ENCODE results near the gene CCDC34. TPM values are rescaled to one million over a fixed set of nuclear protein-coding genes. Genes with fewer than 3 reads are reported as not detected.

Gene CCDC34
- total and polyA plus RNA-seq, 8 donors, result 3.3 to 10.1 (median 4.5) TPM

GRCh38 chr11:27409742-27410141 is 46.7 kb upstream of the CCDC34 start:
- DNase-seq (no peak), ATAC-seq (no peak)
- WGBS, 2 donors, result 77 to 91% methylated on average over 2 of the region's 2 CpGs

GRCh38 chr11:27409049-27409448 is 46.0 kb upstream of the CCDC34 start:
- Histone ChIP-seq H3K27ac (no peak overlapping the region), H3K4me3 (no peak overlapping the region), H3K9me3 (no peaks in the 10 kb centered on the region), H3K4me1 (peaks cover 12 to 52% (median 17%) of the 10 kb centered on the region in 3 donors), H3K36me3 (no peaks in the 10 kb centered on the region), H3K27me3 (no peaks in the 10 kb centered on the region)
- no peak for TF ChIP-seq CTCF (IDR thresholded peaks at IDR 0.05)
- peak in 3 of 4 donors; percentile 20 to 56 (median 30) for ATAC-seq
- no peak for DNase-seq
- intact Hi-C loops (cut with DNase I), result no loop called here
- FAIRE-seq, result no peak

More at GRCh38 chr11:27409742-27410141, 46.7 kb upstream of the CCDC34 start:
- intact Hi-C loops (cut with DNase I), result no loop called here
- Histone ChIP-seq H3K36me3 (no peaks in the 10 kb centered on the region), H3K27me3 (no peaks in the 10 kb centered on the region), H3K9me3 (no peaks in the 10 kb centered on the region), H3K4me1 (peaks cover 12 to 58% (median 20%) of the 10 kb centered on the region in 3 donors), H3K27ac (no peak overlapping the region), H3K4me3 (no peak overlapping the region)
- no peak for FAIRE-seq
- no peak for TF ChIP-seq CTCF (IDR thresholded peaks at IDR 0.05)

GRCh38 chr11:27408246-27408800 is 45.3 kb upstream of the CCDC34 start:
- peak in 2 of 4 donors; percentile 31 to 46 for ATAC-seq
- FAIRE-seq, result no peak
- Histone ChIP-seq H3K36me3 (no peaks in the 10 kb centered on the region), H3K9me3 (no peaks in the 10 kb centered on the region), H3K4me3 (no peak overlapping the region), H3K4me1 (peaks cover 12 to 51% (median 20%) of the 10 kb centered on the region in 3 donors), H3K27me3 (no peaks in the 10 kb centered on the region), H3K27ac (peak overlapping the region in 1 of 4 donors; percentile 21)
- TF ChIP-seq CTCF (IDR thresholded peaks at IDR 0.05), result no peak
- DNase-seq, result no peak
- intact Hi-C loops (cut with DNase I), result no loop called here
- WGBS, 2 donors, result 52 to 64% methylated on average over 2 of the region's 2 CpGs

- ATAC-seq, result peak in 1 of 4 donors; percentile 5
- 61 to 68% methylated on average over 3 of the region's 3 CpGs for WGBS, 2 donors
- no peak overlapping the region for H3K27ac ChIP-seq
Observed at GRCh38 chr11:27406498-27407354, 43.7 kb upstream of the CCDC34 start.

More at GRCh38 chr11:27406498-27407354, 43.7 kb upstream of the CCDC34 start:
- Histone ChIP-seq H3K4me3 (no peak overlapping the region), H3K9me3 (no peaks in the 10 kb centered on the region), H3K27me3 (no peaks in the 10 kb centered on the region), H3K4me1 (peaks cover 27 to 59% (median 35%) of the 10 kb centered on the region in 3 donors), H3K36me3 (no peaks in the 10 kb centered on the region)
- intact Hi-C loops (cut with DNase I), result no loop called here
- TF ChIP-seq CTCF (IDR thresholded peaks at IDR 0.05), result no peak
- no peak for DNase-seq
- no peak for FAIRE-seq
